ENCODE measurements around the gene MBD3L3. TPM values are rescaled to one million over a fixed set of nuclear protein-coding genes. Genes with fewer than 3 reads are reported as not detected.
A peak's percentile ranks its signal among the peaks of the same experiment; 100 is the strongest.
"Not testable (repeated sequence)": the region's sequence is repeated elsewhere in the genome, so short reads cannot be mapped to it uniquely, and the experiment has no call there.

MBD3L3 gene
- not detected for total RNA-seq
- not detected for polyA plus RNA-seq

- H3K27me3 ChIP-seq; H3K36me3 ChIP-seq; DNase-seq; H3K4me3 ChIP-seq; H3K4me1 ChIP-seq; H3K27ac ChIP-seq; FAIRE-seq; H3K9me3 ChIP-seq; ATAC-seq; intact Hi-C loops (cut with DNase I): not testable (repeated sequence)
- no CpG with 5 or more reads among the region's 8 CpGs for WGBS, 2 donors
These were observed at the start of gene MBD3L3 for GRCh38 chr19:7058576-7058975. TSS of gene MBD3L3 (minus strand) at chr19:7058676. CDS start at chr19:7058605, 71 bp downstream.

DNA sequence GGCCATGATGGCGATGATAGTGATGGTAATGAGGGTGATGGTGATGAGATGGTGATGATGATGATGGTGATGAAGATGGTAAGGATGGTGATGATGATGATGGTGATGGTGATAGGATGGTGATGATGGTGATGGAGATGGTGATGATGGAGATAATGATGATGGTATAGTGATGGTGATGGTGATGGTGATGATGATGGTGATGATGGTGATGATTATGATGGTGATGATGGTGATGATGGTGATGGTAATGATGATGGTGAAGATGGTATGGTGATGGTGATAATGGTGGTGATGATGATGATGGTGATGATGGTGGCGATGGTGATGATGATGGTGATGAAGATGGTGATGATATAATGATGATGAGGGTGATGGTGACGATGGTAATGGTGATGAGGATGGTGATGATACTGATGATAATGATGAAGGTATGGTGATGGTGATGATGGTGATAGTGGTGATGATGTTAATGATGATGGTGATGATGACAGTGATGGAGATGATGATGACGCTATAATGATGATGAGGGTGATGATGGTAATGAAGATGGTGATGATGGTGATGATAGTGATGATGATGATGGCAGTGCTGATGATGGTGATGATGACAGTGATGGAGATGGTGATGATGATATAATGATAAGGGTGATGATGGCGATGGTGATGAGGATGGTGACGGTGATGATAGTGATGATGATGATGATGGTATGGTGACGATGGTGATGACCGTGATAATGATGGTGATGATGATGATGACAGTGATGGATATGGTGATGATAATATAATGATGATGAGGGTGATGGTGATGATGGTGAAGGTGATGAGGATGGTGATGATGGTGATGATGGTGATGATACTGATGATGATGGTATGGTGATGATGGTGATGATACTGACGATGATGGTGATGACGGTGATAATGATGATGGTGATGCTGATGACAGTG lies 48.5 kb upstream of the MBD3L3 start:
- 79 to 82% methylated on average over 10 of the region's 10 CpGs for WGBS, 2 donors
- intact Hi-C loops (cut with DNase I), result no loop called here
- ATAC-seq (no peak), DNase-seq (no peak), FAIRE-seq (no peak)
- Histone ChIP-seq H3K4me1 (peaks cover 0 to 3% (median 0%) of the 10 kb centered on the region in 3 donors), H3K9me3 (no peaks in the 10 kb centered on the region), H3K27me3 (no peaks in the 10 kb centered on the region), H3K36me3 (no peaks in the 10 kb centered on the region), H3K4me3 (no peak overlapping the region), H3K27ac (no peak overlapping the region)
- TF ChIP-seq, protein P1, sequence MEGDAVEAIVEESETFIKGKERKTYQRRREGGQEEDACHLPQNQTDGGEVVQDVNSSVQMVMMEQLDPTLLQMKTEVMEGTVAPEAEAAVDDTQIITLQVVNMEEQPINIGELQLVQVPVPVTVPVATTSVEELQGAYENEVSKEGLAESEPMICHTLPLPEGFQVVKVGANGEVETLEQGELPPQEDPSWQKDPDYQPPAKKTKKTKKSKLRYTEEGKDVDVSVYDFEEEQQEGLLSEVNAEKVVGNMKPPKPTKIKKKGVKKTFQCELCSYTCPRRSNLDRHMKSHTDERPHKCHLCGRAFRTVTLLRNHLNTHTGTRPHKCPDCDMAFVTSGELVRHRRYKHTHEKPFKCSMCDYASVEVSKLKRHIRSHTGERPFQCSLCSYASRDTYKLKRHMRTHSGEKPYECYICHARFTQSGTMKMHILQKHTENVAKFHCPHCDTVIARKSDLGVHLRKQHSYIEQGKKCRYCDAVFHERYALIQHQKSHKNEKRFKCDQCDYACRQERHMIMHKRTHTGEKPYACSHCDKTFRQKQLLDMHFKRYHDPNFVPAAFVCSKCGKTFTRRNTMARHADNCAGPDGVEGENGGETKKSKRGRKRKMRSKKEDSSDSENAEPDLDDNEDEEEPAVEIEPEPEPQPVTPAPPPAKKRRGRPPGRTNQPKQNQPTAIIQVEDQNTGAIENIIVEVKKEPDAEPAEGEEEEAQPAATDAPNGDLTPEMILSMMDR (IDR thresholded peaks at IDR 0.05), result no peak

- Histone ChIP-seq H3K4me3 (no peak overlapping the region), H3K36me3 (no peaks in the 10 kb centered on the region), H3K9me3 (no peaks in the 10 kb centered on the region), H3K4me1 (peaks cover 0 to 10% (median 1%) of the 10 kb centered on the region in 3 donors), H3K27me3 (no peaks in the 10 kb centered on the region), H3K27ac (no peak overlapping the region)
- FAIRE-seq, result no peak
- TF ChIP-seq, protein P1 (IDR thresholded peaks at IDR 0.05), result no peak
- DNase-seq, result peak in 1 of 6 donors; percentile 49
- peak in 2 of 4 donors; percentile 15 to 43 for ATAC-seq
- intact Hi-C loops (cut with DNase I), result loop anchor here in 1 of 3 donors (5.0 kb wide), 1 partner anchor 237 kb away; no protein-coding TSS in a partner anchor
These were observed 46.4 kb upstream of the MBD3L3 start for GRCh38 chr19:7104747-7105447.

GRCh38 chr19:7101498-7102253 lies 43.2 kb upstream of the MBD3L3 start:
- H3K4me1 ChIP-seq, result peaks cover 0 to 14% (median 3%) of the 10 kb centered on the region in 3 donors
- intact Hi-C loops (cut with DNase I), result loop anchor here in 1 of 3 donors (5.0 kb wide), 1 partner anchor 241 kb away; no protein-coding TSS in a partner anchor
- H3K9me3 ChIP-seq, result no peaks in the 10 kb centered on the region
- no peak overlapping the region for H3K27ac ChIP-seq
- 22 to 24% methylated on average over 19 of the region's 19 CpGs for WGBS, 2 donors
- TF ChIP-seq, protein P1 (IDR thresholded peaks at IDR 0.05), result no peak
- DNase-seq (no peak), FAIRE-seq (no peak), ATAC-seq (no peak)
- no peak overlapping the region for H3K4me3 ChIP-seq
- H3K27me3 ChIP-seq, result no peaks in the 10 kb centered on the region
- no peaks in the 10 kb centered on the region for H3K36me3 ChIP-seq

DNA sequence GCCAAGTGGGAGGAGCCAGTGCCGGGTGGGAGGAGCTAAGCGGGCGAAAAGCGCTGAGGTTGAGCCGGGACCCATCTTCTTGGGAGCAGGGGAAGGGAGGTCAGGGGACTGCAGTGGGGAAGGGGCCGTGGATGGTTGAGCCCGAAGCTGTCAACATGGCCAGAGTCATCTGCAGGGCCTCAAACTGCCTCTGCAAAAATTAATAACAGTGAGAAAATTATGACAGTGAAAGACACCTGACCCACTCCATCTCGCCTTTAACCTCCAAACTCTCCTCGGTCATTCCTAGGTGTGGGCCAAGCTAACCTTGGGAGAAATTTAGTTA lies 41.1 kb upstream of the MBD3L3 start:
- Histone ChIP-seq H3K4me1 (peaks cover 0 to 14% (median 3%) of the 10 kb centered on the region in 3 donors), H3K4me3 (peak overlapping the region; percentile 41 to 69 (median 55)), H3K36me3 (no peaks in the 10 kb centered on the region), H3K9me3 (no peaks in the 10 kb centered on the region), H3K27ac (peak overlapping the region; percentile 77 to 96 (median 88)), H3K27me3 (no peaks in the 10 kb centered on the region)
- intact Hi-C loops (cut with DNase I), result no loop called here
- 9% methylated on average over 9 of the region's 9 CpGs for WGBS, 2 donors
- TF ChIP-seq, protein P1 (IDR thresholded peaks at IDR 0.05), result no peak
- DNase-seq (peak in 2 of 6 donors; percentile 87 to 88), ATAC-seq (no peak), FAIRE-seq (no peak)
